Adrenal gland (tissue), 5 donors: Measurements from ENCODE around the gene KIRREL3.
"Not testable (repeated sequence)": the region's sequence is repeated elsewhere in the genome, so short reads cannot be mapped to it uniquely, and the experiment has no call there.

Experiments
- CTCF ChIP-seq, 6 experiments: fragments of 450-650 bp in 4 of 6; fragments of 200-600 bp in 2 of 6; sonication (generic) in 1 of 6; IDR thresholded peaks; 1 replicate in 5 of 6; 2 replicates in 1 of 6; pipeline versions ENCODE4 v1.5.1 to v1.8.0; 2016 to 2021; ENCODE audit warnings: antibody characterized with exemption in 6 of 6, mild to moderate bottlenecking in 2 of 6, moderate library complexity in 1 of 6
- POLR2A ChIP-seq, 2 donors: fragments of 450-650 bp; IDR thresholded peaks; one replicate each; pipeline ENCODE4 v1.6.1; 2017; ENCODE audit warnings: antibody characterized with exemption in 2 of 2, mild to moderate bottlenecking in 2 of 2, moderate library complexity in 1 of 2
- donor health status: DM: no; HTN: no; CAD: no.

- not testable (repeated sequence) for TF ChIP-seq POLR2A, CTCF (IDR thresholded peaks at IDR 0.05)
Measured at GRCh38 chr11:126952533-126952932, 48.0 kb downstream of the KIRREL3 start.
